Smooth muscle cell of the umbilical artery (primary cell): Measurements from ENCODE around the gene KPNA6. TPM values are rescaled to one million over a fixed set of nuclear protein-coding genes. Genes with fewer than 3 reads are reported as not detected.

Experiments
- total RNA-seq: library from RNA; depleted of rRNA; stranded (reverse); fragments of >200 nt; gene quantifications from 2 replicates; pipeline ENCODE4 v1.2.3, GENCODE V29; 2014

Gene KPNA6
- 38.3 and 52.5 TPM in 2 replicates for total RNA-seq

DNA sequence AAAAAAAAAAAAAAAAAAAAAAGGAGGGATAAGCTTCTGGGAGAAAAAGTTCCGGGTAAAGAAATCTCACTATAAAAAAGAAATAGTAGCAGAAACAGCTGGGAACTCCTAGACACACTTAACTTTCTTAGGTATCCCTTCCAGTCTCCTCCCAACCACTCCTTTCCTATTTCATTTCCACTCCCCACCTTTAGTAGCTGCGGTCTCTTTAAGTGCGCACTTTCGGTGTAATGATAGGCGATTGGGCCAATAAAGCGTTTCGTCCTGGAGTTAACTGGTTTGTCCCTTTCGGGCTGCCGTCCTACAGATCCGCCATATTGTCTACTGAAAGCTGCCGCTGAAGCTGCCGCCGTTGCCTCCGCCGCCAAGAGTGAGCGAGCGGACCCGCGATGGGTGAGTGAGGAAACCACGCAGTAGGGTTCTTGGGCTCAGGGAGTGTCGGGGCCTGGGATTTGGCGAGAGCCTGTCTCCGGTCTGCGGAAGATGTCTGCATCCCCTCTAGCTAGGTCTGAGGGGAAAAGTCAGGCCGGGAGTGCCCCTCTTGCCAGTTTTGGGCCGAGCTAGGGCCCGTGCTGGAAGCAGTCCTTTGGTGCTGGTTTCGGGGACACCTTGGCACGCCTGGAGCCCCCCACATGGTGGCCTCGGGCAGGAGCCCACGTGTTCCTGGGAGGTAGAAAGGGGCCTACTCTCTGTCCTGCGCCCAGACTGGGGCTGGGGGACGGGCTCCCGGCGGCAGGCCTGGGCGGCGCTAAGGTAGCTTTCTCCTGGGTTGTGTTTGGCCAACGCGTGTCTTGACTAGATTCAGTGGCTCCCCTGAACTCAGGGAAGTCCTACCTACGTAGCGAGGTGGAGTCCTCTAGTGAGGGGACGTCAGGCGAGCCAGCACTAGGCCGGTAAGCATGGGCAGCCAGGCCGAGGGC lies at the start of gene KPNA6:
KPNA6 (plus strand) TSS at position 315 of the 920 bp plus-strand sequence; CDS start at position 390, 75 bp downstream.

DNA sequence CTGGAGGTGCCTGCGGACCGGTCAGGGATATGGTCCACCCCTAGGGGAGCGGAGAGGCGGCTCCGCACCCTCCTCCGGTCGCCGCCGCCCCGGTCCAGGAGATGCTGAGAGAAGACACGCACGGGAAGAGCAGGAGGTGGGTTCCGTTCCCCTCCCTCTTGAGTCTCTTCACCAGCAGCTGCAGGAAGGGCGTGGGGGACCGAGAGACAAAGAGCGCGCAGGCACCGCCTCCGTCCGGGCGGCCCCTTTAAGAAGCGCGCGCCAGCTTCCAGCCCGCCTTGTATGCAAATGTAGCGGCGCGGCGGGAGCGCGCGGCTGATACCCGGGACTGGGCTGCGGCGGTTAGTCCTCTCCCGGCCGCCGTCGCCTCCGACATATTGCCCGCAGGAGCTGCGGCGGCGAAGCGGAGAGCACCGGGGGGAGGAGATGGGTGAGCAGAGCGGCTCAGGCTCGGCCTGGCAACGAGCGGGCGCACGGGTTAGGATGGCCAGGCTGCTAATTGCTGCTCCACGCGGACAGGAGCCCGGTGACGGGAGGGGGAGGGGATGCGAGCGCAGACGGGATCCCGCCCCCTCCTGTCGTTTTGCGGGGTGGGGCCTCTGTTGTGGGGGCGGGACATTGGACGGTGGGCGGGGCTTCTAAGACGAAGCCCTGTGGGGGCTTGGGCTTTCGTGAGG lies 35.1 kb upstream of the KPNA6 start, which contains the start of gene TMEM39B:
TMEM39B (plus strand) TSS at position 318 of the 677 bp plus-strand sequence; CDS start at position 427, 109 bp downstream.

DNA sequence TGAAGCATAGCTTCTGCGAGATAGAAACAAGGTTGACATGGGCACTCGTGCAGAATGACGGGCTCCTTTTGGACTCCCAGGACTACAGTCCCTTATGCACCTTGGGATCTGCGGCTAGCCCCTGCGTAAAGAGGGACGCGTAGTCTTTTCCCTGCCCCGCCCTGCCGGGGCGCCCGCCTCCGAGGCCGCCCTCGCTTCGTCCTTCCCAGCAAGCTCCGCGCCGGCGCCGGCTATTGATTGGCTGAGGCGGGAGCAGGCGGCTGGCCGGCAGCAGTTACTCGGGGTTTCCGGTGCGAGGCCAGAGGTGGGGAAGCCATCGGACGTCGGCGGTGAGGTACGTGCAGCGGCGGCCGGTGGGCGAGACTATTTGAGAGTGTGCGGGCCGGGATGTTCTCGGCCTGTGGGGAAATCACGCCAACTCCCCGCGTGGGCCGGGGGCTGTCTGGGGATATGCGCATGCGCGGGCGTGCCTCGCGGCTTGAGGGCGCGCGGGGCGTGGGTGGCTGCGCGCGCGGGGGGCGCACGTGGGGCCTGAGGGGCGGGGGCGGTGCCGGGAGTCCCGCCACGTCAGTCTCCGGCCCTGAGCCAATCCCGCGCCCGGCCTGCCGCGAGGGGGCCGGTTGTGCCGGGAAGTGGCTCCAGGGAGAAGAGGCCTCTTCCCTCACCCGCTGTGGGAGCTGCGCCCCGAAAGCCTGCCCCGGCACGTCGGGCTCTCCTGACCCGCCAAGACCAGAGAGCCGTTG lies 71.8 kb downstream of the KPNA6 start, which contains the start of gene TXLNA:
TXLNA (plus strand) TSS at position 233 of the 743 bp plus-strand sequence. CDS start 671 bp downstream, outside the sequence.

DNA sequence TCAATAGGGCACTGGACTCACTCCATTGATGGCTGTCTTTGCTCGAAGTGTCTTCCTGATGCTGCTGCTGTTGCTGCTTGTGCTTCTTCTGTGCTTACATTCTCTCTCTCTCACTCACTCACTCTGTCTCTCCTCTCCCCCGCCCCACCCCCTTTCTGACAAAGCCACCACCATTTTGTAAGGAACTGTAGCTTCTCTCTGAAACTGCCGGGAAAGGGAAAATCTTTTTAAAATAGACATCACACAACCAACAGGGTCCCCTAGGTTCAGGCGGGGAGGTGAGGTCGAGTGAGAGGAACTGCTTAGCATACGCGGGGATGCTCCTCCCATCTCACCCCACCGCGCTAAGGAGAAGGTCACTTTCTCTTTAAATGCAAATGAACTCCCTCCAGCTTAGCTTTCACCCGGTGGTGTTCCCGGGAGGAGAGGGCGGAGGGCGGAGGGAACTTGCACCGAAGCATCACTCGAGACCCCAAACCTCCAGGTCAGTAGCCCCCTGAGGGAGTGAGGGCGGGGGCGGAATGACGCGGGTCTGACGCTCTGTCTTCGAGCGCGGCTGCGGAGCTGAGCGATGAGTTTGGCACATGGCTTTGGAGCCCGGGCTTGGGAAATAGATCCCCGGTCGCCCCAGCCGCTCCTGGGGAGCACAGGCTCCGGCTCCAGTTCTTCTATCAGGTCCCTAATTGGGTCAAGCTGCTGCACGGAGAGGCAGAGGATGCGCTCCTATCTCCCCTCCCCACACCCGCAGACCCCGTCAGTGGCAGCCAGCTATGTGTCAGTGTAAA lies 92.6 kb downstream of the KPNA6 start, which contains the start of gene CCDC28B:
CCDC28B (plus strand) TSS at position 370 of the 785 bp plus-strand sequence. CDS start 1,341 bp downstream, outside the sequence.

DNA sequence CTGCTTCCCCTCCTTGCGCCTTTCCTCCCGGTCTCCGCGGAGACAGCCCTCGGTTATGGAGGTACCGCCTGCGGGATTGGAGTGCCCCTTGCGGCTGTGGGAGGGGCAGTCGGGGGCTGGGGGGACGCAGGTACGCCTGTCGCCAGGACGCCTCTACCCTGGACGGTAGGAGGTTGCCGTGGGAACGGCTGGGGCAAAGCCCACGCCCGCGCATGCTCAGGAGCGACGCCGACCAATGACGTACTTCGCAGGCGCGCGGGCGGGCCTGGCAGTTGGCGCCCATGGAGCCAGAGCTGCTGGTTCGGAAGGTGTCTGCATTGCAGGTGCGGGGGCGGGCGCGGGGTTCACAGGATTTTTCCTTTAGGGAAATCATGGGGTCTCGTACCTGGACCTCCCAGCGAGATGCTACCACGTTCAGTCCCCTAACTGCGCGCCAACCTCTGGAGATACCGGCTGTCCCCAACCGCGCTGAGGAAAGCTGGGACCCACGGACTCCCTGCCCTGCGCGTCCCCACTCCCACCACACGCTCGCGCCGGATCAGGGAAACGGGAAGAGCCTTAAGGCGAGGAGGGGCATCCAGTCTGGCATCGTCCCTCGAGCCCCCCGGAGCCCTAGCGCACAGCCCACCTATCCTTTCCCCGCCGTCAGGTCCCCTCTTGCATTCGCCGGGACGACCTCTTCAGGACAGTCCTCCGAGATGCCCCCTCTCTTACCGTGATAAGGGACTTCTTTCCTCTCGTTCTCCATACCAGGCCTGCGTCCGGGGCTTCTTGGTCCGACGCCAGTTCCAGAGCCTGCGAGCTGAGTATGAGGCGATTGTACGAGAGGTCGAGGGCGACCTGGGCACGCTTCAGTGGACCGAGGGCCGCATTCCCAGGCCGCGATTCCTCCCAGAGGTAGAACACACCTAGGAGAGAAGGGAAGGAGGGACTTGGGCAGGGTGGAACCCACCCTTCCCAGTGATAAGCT lies 97.8 kb downstream of the KPNA6 start, which contains the start of gene IQCC:
IQCC (plus strand) TSS at position 271 of the 970 bp plus-strand sequence; CDS start at position 282, 11 bp downstream.

DNA sequence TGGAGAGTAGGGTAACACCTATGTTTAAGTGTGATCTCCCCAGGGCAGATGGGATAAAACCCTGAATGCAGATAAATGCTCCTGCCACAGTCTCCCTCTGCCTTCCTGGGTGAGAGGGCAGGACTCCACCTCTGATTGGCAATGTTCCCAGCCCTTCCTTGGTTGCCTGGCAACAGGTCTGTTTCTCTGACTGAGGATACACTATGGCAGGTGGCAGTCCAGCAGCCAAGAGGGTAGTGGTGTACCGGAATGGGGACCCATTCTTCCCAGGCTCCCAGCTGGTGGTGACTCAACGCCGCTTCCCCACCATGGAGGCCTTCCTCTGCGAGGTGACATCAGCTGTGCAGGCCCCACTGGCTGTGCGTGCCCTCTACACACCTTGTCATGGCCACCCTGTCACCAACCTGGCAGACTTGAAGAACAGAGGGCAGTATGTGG lies 101.1 kb downstream of the KPNA6 start, which contains the start of gene DCDC2B:
DCDC2B (plus strand) TSS at position 199 of the 438 bp plus-strand sequence; CDS start at position 204, 5 bp downstream.

DNA sequence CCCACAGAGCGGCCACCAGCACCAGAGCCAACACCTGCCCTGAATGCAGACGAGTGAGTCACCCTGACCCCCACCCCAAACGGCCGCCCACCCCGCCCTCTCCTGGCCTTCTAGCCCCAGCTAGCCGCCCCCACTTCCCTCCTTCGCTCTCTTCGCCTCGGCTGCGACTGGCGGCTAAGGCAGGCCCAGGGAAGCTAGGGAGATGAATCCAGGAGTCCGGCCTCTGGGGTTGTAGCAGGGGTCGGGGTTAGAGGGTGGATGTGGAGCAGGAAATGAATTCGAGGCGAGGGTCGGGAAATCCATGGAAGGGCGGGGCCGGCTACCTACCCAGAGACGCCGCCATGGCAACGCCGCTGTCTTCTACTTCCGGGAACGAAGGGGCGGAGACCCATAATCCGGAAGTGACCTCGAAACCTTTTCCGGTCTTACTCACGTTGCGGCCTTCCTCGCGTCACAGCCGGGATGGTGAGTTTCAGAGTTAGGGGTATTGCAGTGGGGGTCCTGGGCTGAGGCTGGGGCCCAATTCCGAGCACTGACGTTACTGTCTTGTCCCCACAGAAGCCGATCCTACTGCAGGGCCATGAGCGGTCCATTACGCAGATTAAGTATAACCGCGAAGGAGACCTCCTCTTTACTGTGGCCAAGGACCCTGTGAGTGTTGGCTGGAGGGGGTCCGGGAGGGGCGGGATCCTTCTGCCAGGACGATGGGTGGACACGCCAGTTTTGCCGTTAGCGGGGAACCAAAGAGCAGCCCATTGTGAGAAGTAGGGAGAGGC lies 114.3 kb downstream of the KPNA6 start, which contains the start of the genes EIF3I and TMEM234:
EIF3I (plus strand) TSS at position 428 of the 776 bp plus-strand sequence; CDS start at position 463, 35 bp downstream.
TMEM234 (minus strand) TSS at position 374 of the 776 bp plus-strand sequence; CDS start at position 343, 31 bp downstream.

Other genes with a start within 250 kb of the KPNA6 start
- 332 and 383 TPM in 2 replicates for gene PTP4A2, start 169.7 kb upstream of the KPNA6 start, total RNA-seq
- 47.8 and 94.2 TPM in 2 replicates for gene KHDRBS1, start 94.2 kb upstream of the KPNA6 start, total RNA-seq
- 3.6 and 6.0 TPM in 2 replicates for gene TMEM39B, start 35.1 kb upstream of the KPNA6 start, total RNA-seq
- gene TXLNA, start 71.6 kb downstream of the KPNA6 start, total RNA-seq: 73.9 and 85.5 TPM in 2 replicates
- 12.8 and 15.4 TPM in 2 replicates for gene CCDC28B, start 92.5 kb downstream of the KPNA6 start, total RNA-seq
- 0.97 and 2.1 TPM in 2 replicates for gene IQCC, start 97.6 kb downstream of the KPNA6 start, total RNA-seq
- not detected in 2 replicates for gene DCDC2B, start 101.0 kb downstream of the KPNA6 start, total RNA-seq
- gene TMEM234, start 114.3 kb downstream of the KPNA6 start, total RNA-seq: 17.0 and 18.1 TPM in 2 replicates
- gene EIF3I, start 114.4 kb downstream of the KPNA6 start, total RNA-seq: 278 and 316 TPM in 2 replicates
- 0.78 TPM in 1 of 2 replicates, not detected in the other for gene FAM167B, start 139.2 kb downstream of the KPNA6 start, total RNA-seq
- not detected in 2 replicates for gene LCK, start 143.2 kb downstream of the KPNA6 start, total RNA-seq
- 75.1 and 78.2 TPM in 2 replicates for gene HDAC1, start 184.0 kb downstream of the KPNA6 start, total RNA-seq
- 28.5 and 46.6 TPM in 2 replicates for gene MARCKSL1, start 228.2 kb downstream of the KPNA6 start, total RNA-seq